Suprapubic skin (tissue), 4 donors: ENCODE measurements around the gene SRF.
"Not testable (repeated sequence)": the region's sequence is repeated elsewhere in the genome, so short reads cannot be mapped to it uniquely, and the experiment has no call there.

Experiments used
- CTCF ChIP-seq, 2 donors: fragments of 200-600 bp in 1 of 2; fragments of 450-650 bp in 1 of 2; sonication (generic) in 1 of 2; IDR thresholded peaks; one replicate each; pipeline ENCODE4 v1.5.1; 2016 to 2019; ENCODE audit warnings: antibody characterized with exemption in 2 of 2, mild to moderate bottlenecking in 1 of 2, moderate library complexity in 1 of 2
- EP300 ChIP-seq: sonication (generic); formaldehyde crosslinking; IDR thresholded peaks from one replicate; pipeline ENCODE4 v1.6.1; 2017; ENCODE audit warnings: antibody characterized with exemption
- POLR2A ChIP-seq, 2 donors: fragments of 450-650 bp; IDR thresholded peaks; one replicate each; pipeline ENCODE4 v1.6.1; 2017; ENCODE audit warnings: antibody characterized with exemption in 2 of 2, mild to moderate bottlenecking in 2 of 2, moderate library complexity in 2 of 2
- POLR2AphosphoS5 ChIP-seq, 3 donors: sonication (generic); formaldehyde crosslinking; IDR thresholded peaks; one replicate each; pipeline ENCODE4 v1.6.1; 2017; ENCODE audit warnings: antibody characterized with exemption in 3 of 3

GRCh38 chr6:43139973-43140372 lies 31.1 kb upstream of the SRF start:
- not testable (repeated sequence) for TF ChIP-seq CTCF (IDR thresholded peaks at IDR 0.05); EP300; POLR2A (IDR thresholded peaks at IDR 0.05); POLR2AphosphoS5 (IDR thresholded peaks at IDR 0.05)
